COLO668 (cell line): ENCODE measurements around the gene LMBRD2.
"Not testable (repeated sequence)": the region's sequence is repeated elsewhere in the genome, so short reads cannot be mapped to it uniquely, and the experiment has no call there.

Experiments
- DNase-seq: peaks from one replicate; lab custom pipeline; 2025; ENCODE audit not compliant: unreplicated experiment; lab: John Stamatoyannopoulos, UW

Gene LMBRD2

GRCh38 chr5:36151434-36152323, at the start of gene LMBRD2, which contains the start of gene SKP2:
Gene LMBRD2 (minus strand): TSS chr5:36151887. CDS start chr5:36143349, 8,538 bp downstream.
Gene SKP2 (plus strand): TSS chr5:36152111. CDS start chr5:36152263, 152 bp downstream.
- peak; percentile 99 for DNase-seq

DNA sequence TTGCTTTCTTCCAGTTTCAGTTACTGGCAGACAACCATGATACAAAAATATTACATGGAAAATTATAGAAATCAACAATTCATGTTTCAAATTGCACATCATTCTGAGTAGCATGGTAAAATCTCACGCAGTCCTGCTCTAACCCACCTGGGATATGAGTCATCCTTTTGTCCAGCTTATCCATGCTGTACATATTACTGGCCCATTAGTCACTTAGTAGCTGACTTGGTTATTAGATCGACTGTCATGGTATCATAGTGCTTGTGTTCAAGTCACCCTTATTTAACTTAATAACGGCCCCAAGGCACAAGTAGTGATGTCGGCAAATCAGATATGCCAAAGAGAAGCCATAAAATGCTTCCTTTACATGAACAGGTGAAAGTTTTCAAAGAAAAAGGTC, 48.8 kb upstream of the LMBRD2 start:
- DNase-seq = no peak

DNA sequence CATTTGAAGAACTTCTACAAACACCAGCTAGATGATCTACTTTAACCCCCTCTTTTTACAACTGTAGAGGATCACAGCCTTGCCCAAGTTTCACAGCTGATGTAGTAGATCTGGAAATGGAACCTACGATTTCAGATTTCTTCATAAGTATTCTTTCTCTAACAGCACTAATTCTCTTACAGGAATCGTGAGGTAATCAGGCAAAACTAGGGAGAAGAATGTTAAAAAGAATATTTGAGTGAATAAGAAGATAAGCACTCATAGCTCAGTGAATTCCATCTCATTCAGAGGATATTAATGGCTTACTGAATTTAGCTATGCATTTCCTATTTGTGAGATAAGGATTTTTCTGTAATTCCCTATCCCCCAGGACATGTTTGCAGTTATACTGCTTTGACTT, 47.9 kb upstream of the LMBRD2 start:
- DNase-seq = no peak

DNA sequence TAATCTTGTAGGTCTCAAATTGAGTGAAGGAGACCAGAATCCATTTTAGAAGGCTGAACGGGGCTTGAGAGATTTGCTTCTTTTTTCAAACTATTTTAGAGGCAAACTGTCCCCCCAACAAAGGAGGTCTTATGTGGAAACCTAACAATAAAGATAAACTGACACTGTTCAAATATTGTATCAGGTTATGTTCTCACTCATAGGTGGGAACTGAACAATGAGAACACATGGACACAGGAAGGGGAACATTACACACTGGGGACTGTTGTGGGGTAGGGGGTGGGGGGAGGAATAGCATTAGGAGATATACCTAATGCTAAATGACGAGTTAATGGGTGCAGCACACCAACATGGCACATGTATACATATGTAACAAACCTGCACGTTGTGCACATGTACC, 47.1 kb upstream of the LMBRD2 start:
- not testable (repeated sequence) for DNase-seq

GRCh38 chr5:36198281-36198680, 46.6 kb upstream of the LMBRD2 start:
- DNase-seq = no peak

DNA sequence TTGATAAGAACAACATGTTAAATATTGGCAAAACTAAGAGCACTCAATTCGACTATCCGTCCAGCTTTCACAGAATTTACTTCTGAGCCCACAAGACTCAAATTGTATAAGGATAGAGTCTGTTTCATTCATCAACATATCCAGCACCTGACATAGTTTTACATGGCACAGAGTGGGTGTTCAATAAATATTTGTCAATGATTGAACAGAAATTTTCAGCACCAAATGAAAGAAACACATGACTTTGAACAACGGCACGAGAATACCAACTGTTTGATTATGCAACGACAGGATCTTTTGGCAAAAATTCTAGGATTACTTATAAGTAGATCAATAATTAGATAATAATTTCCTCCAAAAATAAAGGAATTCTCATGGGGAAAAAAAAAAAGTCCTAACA, 42.1 kb upstream of the LMBRD2 start:
- no peak for DNase-seq

GRCh38 chr5:36184408-36184807, 32.7 kb upstream of the LMBRD2 start:
- DNase-seq = not testable (repeated sequence)

DNA sequence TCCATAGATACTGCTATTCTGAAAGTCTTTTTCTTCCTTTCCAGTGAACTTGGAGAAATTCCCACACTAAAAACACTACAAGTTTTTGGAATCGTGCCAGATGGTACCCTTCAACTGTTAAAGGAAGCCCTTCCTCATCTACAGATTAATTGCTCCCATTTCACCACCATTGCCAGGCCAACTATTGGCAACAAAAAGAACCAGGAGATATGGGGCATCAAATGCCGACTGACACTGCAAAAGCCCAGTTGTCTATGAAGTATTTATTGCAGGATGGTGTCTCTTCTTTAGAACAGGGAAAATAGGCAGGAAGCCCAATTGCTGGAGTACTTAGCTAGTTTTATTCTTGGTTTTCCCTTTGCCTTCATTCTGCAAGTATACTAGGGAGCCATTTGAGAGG, 30.1 kb upstream of the LMBRD2 start:
- no peak for DNase-seq

DNA sequence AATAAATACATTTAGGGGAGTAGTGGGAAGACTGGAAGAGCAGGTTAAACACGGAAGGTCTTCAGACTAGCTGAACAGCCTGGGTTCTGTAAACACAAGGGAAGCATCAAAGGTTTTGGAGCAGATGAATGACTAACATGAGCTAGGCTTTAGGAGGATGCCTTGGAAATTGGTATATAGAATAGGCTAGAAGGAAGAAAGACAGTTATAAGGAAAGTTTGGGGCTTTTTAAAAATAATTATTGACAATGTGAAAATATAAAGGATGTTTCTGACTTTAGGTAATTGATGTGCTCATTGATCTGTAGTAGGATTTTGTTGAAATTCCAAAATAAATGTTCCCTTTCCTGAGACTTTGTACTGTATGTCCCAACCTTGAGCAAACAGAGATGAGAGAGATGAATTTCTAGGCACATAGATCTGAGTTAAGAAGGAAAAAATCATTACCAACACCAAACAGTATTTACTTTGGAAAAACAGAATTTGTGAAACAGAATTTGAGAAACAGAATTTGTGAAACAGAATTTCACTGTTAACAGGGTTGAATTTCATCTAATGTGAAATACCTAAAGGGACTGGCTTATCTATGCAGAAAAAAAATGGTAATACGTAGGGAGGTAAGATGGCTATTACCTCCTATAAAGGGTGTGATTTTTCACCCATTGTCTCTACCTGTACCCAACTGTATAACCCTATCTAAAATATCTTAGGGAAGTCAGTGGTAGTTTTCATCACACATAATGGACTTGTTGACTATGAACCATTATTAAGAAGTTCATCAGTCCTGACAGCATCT, 29.1 kb upstream of the LMBRD2 start:
- no peak for DNase-seq

- no peak for DNase-seq
Measured at GRCh38 chr5:36179950-36180349, 28.3 kb upstream of the LMBRD2 start.

DNA sequence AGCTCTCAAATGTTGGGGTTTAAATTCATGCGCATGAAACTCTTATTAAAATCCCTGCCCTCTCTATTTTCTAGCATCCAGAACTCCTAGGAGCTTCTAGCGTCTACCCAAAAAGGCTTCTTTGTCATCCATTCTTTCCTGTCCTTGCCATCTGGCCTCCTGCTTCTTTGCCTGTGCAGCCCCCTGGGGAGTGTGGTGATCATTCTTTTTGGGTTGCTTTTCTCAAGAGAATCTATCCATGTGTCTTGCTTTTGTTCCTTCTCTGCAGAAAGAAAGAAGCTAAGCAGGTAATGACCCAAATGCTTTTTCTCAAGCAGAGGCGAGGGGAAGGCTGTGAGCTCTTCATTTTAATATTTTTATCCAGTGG, 26.8 kb upstream of the LMBRD2 start:
- no peak for DNase-seq

DNA sequence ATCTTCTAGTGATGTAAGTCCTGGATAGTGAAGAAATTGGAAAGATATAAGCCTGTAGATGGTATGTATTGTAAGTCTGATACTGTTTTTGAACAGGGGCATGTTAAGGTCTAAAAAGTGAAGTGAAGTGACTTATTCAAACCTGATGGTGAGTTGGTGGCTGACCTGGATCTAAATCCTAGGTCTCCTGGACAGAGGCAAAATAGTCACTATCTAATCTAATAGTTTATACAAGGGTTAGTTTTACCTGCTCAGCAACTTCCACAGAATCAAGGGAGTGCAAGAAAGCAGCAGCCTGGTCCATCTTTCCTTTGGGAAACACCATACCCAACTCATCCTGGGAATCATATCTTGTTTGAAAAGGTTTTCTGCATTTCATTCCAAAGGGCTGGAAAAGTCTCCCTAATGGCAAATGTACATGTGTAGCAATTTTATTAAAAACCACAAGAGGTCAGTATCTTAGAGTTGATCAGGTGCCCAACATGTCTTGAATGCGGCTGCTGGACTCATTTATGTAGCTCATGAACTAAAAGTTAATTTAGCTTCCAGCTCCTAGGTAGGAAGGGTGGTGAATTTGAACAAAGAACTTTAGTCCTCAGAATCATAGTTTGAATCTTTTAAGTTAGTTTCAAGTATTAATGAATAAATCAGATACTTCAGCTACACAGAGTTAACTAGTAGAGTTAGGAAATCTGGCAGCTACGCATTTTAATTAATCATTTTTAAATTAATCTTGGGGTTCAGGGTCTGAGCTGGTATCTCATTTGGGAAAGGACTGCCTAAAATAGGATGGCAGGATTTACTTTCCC, 26.2 kb upstream of the LMBRD2 start:
- no peak for DNase-seq

GRCh38 chr5:36177154-36177553, 25.5 kb upstream of the LMBRD2 start:
- no peak for DNase-seq

GRCh38 chr5:36175043-36175442, 23.4 kb upstream of the LMBRD2 start:
- DNase-seq = no peak

- no peak for DNase-seq
Measured at GRCh38 chr5:36174119-36174518, 22.4 kb upstream of the LMBRD2 start.

DNA sequence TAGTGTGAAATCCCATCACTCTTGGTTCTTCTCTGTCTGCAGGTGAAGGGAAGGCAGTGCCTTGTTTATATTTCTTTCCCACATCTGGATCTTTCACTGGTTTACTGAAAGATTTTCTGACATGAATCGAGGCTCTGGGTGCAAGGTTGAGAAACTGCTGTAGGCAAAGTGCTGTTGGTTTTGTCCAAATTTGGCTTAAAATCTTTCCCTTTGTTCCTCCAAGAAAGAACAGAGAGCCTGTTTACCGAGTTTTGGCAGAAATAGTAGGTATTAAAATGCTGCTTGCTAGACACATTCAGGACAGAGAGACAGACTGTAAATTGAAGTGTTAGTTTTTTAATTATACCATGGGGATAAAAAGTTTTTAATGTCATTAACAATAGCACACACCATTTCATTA, 21.7 kb upstream of the LMBRD2 start:
- DNase-seq = no peak

GRCh38 chr5:36172599-36172998, 20.9 kb upstream of the LMBRD2 start:
- no peak for DNase-seq

GRCh38 chr5:36170832-36171424, 19.2 kb upstream of the LMBRD2 start:
- no peak for DNase-seq

DNA sequence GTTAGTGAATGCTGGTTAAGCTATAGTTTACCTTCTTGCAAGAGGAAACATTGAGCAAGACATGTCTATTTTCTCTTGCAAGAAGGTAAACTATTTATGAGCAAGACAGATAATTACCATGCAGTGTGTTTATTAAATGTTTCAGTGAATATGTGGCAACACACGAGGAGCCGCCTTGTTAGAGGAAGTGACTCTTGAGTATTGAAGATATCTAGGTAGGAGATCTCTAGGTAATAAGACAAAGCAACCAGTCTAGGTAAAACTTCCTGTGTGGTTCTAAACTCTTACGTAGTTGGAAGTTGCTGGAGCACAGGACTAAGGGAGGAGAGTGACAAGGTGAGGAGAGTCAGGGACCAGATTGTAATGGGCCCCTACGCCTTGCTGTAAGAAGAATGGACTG, 17.1 kb upstream of the LMBRD2 start:
- no peak for DNase-seq

DNA sequence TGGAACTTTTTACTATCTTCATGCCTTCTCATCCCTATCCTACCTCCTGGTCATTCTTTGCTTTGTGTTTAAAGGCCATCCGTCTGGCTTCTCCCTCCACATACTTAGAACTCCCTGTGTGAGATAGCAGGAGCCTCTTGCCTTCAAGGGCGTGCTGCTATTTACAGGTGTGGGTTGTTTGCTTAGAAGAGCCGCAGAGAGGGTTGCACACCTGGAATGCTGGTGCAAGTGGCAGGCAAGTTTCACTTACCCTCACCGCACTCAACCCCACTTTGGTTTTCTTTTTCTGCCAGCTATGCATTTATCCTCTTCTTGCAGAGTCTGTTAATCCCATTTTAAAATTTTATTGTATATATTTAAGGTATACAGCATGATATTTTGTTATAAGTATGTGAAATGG, 12.8 kb upstream of the LMBRD2 start:
- no peak for DNase-seq
